ENCODE measurements around the gene MYT1. TPM values are rescaled to one million over a fixed set of nuclear protein-coding genes. Genes with fewer than 3 reads are reported as not detected.

The MYT1 gene
- total RNA-seq, 2 donors from 2014 or later, result 2.4 to 4.5 TPM

GRCh38 chr20:64277571-64278316, 113.5 kb downstream of the MYT1 start:
- H3K4me3 ChIP-seq (ENCODE audit: low read length), result no peak overlapping the region
- no peaks in the 10 kb centered on the region for H3K4me1 Mint-ChIP-seq
- TF ChIP-seq CTCF (conservative IDR thresholded peaks at IDR 0.05), result no peak
- 94 to 98% methylated on average over 6 to 10 of the region's 10 CpGs for WGBS, 2 experiments (ENCODE audit: insufficient coverage in 1 of 2, insufficient read length in 1 of 2)
- H3K9me3 Mint-ChIP-seq, result peaks cover 12% of the 10 kb centered on the region
- DNase-seq, result no peak
- no peak overlapping the region for H3K27ac ChIP-seq (ENCODE audit: low read depth, low read length)
- peaks cover 38% of the 10 kb centered on the region for H3K36me3 Mint-ChIP-seq (ENCODE audit: low read depth)
- H3K9me3 ChIP-seq (ENCODE audit: control insufficient read depth, low read length), result no peaks in the 10 kb centered on the region
- H3K27me3 Mint-ChIP-seq (ENCODE audit: insufficient read depth), result no peaks in the 10 kb centered on the region
- H3K36me3 ChIP-seq (ENCODE audit: control insufficient read depth, insufficient read depth, low read length), result peaks cover 20% of the 10 kb centered on the region
- H3K9ac ChIP-seq (ENCODE audit: extremely low read depth, low read length, poor library complexity, severe bottlenecking), result no peak overlapping the region
- H3K27me3 ChIP-seq (ENCODE audit: control insufficient read depth, insufficient read depth, low read length, poor library complexity, severe bottlenecking), result no peaks in the 10 kb centered on the region
- H3K4me1 ChIP-seq (ENCODE audit: control insufficient read depth, insufficient read depth, low read length), result no peaks in the 10 kb centered on the region
- no peak overlapping the region for H3K27ac Mint-ChIP-seq
- H3K4me3 Mint-ChIP-seq, result no peak overlapping the region

GRCh38 chr20:64278317-64278681, 114.0 kb downstream of the MYT1 start:
- WGBS, 2 experiments (ENCODE audit: insufficient coverage in 1 of 2, insufficient read length in 1 of 2), result 93% methylated on average over 4 of the region's 4 CpGs; no CpG with 5 or more reads in 1 of the 2 experiments
- Histone ChIP-seq H3K27ac (ENCODE audit: low read depth, low read length) (no peak overlapping the region), H3K27me3 (ENCODE audit: control insufficient read depth, insufficient read depth, low read length, poor library complexity, severe bottlenecking) (no peaks in the 10 kb centered on the region), H3K9ac (ENCODE audit: extremely low read depth, low read length, poor library complexity, severe bottlenecking) (no peak overlapping the region), H3K4me1 (ENCODE audit: control insufficient read depth, insufficient read depth, low read length) (no peaks in the 10 kb centered on the region), H3K36me3 (ENCODE audit: control insufficient read depth, insufficient read depth, low read length) (peaks cover 20% of the 10 kb centered on the region), H3K9me3 (ENCODE audit: control insufficient read depth, low read length) (peaks cover 5% of the 10 kb centered on the region), H3K4me3 (ENCODE audit: low read length) (no peak overlapping the region)
- Mint-ChIP-seq H3K36me3 (ENCODE audit: low read depth) (peaks cover 33% of the 10 kb centered on the region), H3K4me1 (no peaks in the 10 kb centered on the region), H3K4me3 (no peak overlapping the region), H3K27ac (no peak overlapping the region), H3K27me3 (ENCODE audit: insufficient read depth) (no peaks in the 10 kb centered on the region), H3K9me3 (peaks cover 18% of the 10 kb centered on the region)
- TF ChIP-seq CTCF (conservative IDR thresholded peaks at IDR 0.05), result peak; percentile 52
- DNase-seq, result no peak

GRCh38 chr20:64279826-64280459, 115.7 kb downstream of the MYT1 start:
- no peak for DNase-seq
- H3K9me3 Mint-ChIP-seq, result peaks cover 33% of the 10 kb centered on the region
- peaks cover 22% of the 10 kb centered on the region for H3K9me3 ChIP-seq (ENCODE audit: control insufficient read depth, low read length)
- no peak overlapping the region for H3K27ac Mint-ChIP-seq
- no peak overlapping the region for H3K27ac ChIP-seq (ENCODE audit: low read depth, low read length)
- WGBS, 2 experiments (ENCODE audit: insufficient coverage in 1 of 2, insufficient read length in 1 of 2), result 65 to 87% methylated on average over 2 to 7 of the region's 7 CpGs
- no peaks in the 10 kb centered on the region for H3K4me1 ChIP-seq (ENCODE audit: control insufficient read depth, insufficient read depth, low read length)
- H3K9ac ChIP-seq (ENCODE audit: extremely low read depth, low read length, poor library complexity, severe bottlenecking), result no peak overlapping the region
- no peak for TF ChIP-seq CTCF (conservative IDR thresholded peaks at IDR 0.05)
- H3K27me3 ChIP-seq (ENCODE audit: control insufficient read depth, insufficient read depth, low read length, poor library complexity, severe bottlenecking), result no peaks in the 10 kb centered on the region
- H3K36me3 ChIP-seq (ENCODE audit: control insufficient read depth, insufficient read depth, low read length), result peaks cover 6% of the 10 kb centered on the region
- peaks cover 28% of the 10 kb centered on the region for H3K36me3 Mint-ChIP-seq (ENCODE audit: low read depth)
- H3K4me3 Mint-ChIP-seq, result no peak overlapping the region
- no peaks in the 10 kb centered on the region for H3K4me1 Mint-ChIP-seq
- no peak overlapping the region for H3K4me3 ChIP-seq (ENCODE audit: low read length)
- H3K27me3 Mint-ChIP-seq (ENCODE audit: insufficient read depth), result no peaks in the 10 kb centered on the region

Data from endodermal cell (in vitro differentiated cells).